ENCODE results near the gene TAS2R14. TPM values are rescaled to one million over a fixed set of nuclear protein-coding genes. Genes with fewer than 3 reads are reported as not detected.

TAS2R14 gene
- total RNA-seq, 1 experiment from 2014 or later: 1.3 TPM

DNA sequence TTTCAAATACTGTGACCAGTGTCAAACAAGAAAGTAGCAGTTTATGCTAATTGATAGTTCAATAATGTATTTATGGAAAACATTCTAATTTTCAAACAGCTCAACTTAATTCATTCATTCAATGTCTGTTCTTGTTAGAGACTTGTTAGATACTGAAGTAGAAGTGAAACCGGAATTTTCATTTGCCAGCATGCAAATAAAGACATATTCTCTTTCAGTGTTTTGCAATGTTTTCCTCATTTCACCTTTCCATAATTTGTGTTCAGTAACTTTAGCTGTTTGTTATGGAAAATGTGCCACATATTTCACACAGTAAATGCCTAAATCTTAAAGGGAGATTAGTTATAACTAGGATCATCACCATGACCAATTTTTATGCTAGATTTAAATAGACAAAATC, 26.4 kb upstream of the TAS2R14 start:
- no peaks in the 10 kb centered on the region for H3K4me1 Mint-ChIP-seq
- H3K36me3 Mint-ChIP-seq: peaks cover 4% of the 10 kb centered on the region; the same call in 1 of the 2 replicates
- H3K4me3 Mint-ChIP-seq: no peak overlapping the region
- DNase-seq (ENCODE audit: low spot score) (no peak), ATAC-seq (no peak)
- peaks cover 9% of the 10 kb centered on the region for H3K9me3 Mint-ChIP-seq
- CTCF ChIA-PET: no interaction called here
- H3K27me3 Mint-ChIP-seq (ENCODE audit: low read depth): no peaks in the 10 kb centered on the region
- POLR2A ChIA-PET: no interaction called here
- no peak overlapping the region for H3K27ac Mint-ChIP-seq
- TF ChIP-seq, protein P1, sequence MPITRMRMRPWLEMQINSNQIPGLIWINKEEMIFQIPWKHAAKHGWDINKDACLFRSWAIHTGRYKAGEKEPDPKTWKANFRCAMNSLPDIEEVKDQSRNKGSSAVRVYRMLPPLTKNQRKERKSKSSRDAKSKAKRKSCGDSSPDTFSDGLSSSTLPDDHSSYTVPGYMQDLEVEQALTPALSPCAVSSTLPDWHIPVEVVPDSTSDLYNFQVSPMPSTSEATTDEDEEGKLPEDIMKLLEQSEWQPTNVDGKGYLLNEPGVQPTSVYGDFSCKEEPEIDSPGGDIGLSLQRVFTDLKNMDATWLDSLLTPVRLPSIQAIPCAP (CRISPR knock-in tag; IDR thresholded peaks at IDR 0.05): no peak
- no peak for TF ChIP-seq NFATC4 (CRISPR knock-in tag; IDR thresholded peaks at IDR 0.05)
- TF ChIP-seq, protein P2, sequence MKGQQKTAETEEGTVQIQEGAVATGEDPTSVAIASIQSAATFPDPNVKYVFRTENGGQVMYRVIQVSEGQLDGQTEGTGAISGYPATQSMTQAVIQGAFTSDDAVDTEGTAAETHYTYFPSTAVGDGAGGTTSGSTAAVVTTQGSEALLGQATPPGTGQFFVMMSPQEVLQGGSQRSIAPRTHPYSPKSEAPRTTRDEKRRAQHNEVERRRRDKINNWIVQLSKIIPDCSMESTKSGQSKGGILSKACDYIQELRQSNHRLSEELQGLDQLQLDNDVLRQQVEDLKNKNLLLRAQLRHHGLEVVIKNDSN (CRISPR knock-in tag; IDR thresholded peaks at IDR 0.05): no peak

DNA sequence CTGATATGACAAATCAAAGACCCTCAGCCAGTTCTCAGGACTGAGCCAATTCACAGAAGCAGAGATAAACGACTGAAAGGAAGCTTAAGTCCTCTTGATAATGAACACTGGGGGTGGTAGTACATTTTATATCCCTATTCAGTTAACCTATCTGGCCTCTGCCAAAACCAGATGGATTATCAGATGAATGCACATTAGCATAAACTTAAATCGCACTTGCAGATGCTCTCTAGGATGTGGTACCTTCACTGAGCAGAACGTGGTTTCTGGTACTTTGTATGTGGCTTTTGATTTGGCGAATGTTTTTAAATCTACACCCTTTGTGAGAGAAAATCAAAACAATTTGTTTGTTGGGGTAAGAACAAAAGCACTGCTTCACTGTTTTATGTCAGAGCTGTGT, 21.1 kb upstream of the TAS2R14 start:
- no peak overlapping the region for H3K27ac Mint-ChIP-seq
- ChIA-PET CTCF (interaction anchor here (1.9 kb wide), 1 partner anchor 189 kb away, joined by 4 read pairs; no protein-coding TSS in a partner anchor), POLR2A (no interaction called here)
- TF ChIP-seq ZNF121 (CRISPR knock-in tag; IDR thresholded peaks at IDR 0.05) (no peak), MXD4 (CRISPR knock-in tag; IDR thresholded peaks at IDR 0.05; ENCODE audit: borderline replicate concordance) (no peak), ZNF138 (CRISPR knock-in tag; conservative IDR thresholded peaks at IDR 0.05) (no peak), ZNF671 (CRISPR knock-in tag; IDR thresholded peaks at IDR 0.05) (no peak), ETV6 (CRISPR knock-in tag; IDR thresholded peaks at IDR 0.05) (no peak), RORB (CRISPR knock-in tag; IDR thresholded peaks at IDR 0.05) (no peak)
- TF ChIP-seq, protein P3, sequence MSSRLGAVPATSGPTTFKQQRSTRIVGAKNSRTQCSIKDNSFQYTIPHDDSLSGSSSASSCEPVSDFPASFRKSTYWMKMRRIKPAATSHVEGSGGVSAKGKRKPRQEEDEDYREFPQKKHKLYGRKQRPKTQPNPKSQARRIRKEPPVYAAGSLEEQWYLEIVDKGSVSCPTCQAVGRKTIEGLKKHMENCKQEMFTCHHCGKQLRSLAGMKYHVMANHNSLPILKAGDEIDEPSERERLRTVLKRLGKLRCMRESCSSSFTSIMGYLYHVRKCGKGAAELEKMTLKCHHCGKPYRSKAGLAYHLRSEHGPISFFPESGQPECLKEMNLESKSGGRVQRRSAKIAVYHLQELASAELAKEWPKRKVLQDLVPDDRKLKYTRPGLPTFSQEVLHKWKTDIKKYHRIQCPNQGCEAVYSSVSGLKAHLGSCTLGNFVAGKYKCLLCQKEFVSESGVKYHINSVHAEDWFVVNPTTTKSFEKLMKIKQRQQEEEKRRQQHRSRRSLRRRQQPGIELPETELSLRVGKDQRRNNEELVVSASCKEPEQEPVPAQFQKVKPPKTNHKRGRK (CRISPR knock-in tag; IDR thresholded peaks at IDR 0.05; ENCODE audit: borderline replicate concordance): no peak
- TF ChIP-seq, protein P4, sequence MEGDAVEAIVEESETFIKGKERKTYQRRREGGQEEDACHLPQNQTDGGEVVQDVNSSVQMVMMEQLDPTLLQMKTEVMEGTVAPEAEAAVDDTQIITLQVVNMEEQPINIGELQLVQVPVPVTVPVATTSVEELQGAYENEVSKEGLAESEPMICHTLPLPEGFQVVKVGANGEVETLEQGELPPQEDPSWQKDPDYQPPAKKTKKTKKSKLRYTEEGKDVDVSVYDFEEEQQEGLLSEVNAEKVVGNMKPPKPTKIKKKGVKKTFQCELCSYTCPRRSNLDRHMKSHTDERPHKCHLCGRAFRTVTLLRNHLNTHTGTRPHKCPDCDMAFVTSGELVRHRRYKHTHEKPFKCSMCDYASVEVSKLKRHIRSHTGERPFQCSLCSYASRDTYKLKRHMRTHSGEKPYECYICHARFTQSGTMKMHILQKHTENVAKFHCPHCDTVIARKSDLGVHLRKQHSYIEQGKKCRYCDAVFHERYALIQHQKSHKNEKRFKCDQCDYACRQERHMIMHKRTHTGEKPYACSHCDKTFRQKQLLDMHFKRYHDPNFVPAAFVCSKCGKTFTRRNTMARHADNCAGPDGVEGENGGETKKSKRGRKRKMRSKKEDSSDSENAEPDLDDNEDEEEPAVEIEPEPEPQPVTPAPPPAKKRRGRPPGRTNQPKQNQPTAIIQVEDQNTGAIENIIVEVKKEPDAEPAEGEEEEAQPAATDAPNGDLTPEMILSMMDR (IDR thresholded peaks at IDR 0.05): no peak
- TF ChIP-seq, protein P5, sequence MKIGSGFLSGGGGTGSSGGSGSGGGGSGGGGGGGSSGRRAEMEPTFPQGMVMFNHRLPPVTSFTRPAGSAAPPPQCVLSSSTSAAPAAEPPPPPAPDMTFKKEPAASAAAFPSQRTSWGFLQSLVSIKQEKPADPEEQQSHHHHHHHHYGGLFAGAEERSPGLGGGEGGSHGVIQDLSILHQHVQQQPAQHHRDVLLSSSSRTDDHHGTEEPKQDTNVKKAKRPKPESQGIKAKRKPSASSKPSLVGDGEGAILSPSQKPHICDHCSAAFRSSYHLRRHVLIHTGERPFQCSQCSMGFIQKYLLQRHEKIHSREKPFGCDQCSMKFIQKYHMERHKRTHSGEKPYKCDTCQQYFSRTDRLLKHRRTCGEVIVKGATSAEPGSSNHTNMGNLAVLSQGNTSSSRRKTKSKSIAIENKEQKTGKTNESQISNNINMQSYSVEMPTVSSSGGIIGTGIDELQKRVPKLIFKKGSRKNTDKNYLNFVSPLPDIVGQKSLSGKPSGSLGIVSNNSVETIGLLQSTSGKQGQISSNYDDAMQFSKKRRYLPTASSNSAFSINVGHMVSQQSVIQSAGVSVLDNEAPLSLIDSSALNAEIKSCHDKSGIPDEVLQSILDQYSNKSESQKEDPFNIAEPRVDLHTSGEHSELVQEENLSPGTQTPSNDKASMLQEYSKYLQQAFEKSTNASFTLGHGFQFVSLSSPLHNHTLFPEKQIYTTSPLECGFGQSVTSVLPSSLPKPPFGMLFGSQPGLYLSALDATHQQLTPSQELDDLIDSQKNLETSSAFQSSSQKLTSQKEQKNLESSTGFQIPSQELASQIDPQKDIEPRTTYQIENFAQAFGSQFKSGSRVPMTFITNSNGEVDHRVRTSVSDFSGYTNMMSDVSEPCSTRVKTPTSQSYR (CRISPR knock-in tag; IDR thresholded peaks at IDR 0.05): no peak
- TF ChIP-seq, protein P2 (CRISPR knock-in tag; IDR thresholded peaks at IDR 0.05): no peak
- TF ChIP-seq, protein P6, sequence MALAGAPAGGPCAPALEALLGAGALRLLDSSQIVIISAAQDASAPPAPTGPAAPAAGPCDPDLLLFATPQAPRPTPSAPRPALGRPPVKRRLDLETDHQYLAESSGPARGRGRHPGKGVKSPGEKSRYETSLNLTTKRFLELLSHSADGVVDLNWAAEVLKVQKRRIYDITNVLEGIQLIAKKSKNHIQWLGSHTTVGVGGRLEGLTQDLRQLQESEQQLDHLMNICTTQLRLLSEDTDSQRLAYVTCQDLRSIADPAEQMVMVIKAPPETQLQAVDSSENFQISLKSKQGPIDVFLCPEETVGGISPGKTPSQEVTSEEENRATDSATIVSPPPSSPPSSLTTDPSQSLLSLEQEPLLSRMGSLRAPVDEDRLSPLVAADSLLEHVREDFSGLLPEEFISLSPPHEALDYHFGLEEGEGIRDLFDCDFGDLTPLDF (CRISPR knock-in tag; IDR thresholded peaks at IDR 0.05): no peak
- TF ChIP-seq, protein P7, sequence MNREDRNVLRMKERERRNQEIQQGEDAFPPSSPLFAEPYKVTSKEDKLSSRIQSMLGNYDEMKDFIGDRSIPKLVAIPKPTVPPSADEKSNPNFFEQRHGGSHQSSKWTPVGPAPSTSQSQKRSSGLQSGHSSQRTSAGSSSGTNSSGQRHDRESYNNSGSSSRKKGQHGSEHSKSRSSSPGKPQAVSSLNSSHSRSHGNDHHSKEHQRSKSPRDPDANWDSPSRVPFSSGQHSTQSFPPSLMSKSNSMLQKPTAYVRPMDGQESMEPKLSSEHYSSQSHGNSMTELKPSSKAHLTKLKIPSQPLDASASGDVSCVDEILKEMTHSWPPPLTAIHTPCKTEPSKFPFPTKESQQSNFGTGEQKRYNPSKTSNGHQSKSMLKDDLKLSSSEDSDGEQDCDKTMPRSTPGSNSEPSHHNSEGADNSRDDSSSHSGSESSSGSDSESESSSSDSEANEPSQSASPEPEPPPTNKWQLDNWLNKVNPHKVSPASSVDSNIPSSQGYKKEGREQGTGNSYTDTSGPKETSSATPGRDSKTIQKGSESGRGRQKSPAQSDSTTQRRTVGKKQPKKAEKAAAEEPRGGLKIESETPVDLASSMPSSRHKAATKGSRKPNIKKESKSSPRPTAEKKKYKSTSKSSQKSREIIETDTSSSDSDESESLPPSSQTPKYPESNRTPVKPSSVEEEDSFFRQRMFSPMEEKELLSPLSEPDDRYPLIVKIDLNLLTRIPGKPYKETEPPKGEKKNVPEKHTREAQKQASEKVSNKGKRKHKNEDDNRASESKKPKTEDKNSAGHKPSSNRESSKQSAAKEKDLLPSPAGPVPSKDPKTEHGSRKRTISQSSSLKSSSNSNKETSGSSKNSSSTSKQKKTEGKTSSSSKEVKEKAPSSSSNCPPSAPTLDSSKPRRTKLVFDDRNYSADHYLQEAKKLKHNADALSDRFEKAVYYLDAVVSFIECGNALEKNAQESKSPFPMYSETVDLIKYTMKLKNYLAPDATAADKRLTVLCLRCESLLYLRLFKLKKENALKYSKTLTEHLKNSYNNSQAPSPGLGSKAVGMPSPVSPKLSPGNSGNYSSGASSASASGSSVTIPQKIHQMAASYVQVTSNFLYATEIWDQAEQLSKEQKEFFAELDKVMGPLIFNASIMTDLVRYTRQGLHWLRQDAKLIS (CRISPR knock-in tag; IDR thresholded peaks at IDR 0.05; ENCODE audit: borderline replicate concordance): no peak
- TF ChIP-seq, protein P8, sequence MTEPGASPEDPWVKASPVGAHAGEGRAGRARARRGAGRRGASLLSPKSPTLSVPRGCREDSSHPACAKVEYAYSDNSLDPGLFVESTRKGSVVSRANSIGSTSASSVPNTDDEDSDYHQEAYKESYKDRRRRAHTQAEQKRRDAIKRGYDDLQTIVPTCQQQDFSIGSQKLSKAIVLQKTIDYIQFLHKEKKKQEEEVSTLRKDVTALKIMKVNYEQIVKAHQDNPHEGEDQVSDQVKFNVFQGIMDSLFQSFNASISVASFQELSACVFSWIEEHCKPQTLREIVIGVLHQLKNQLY (CRISPR knock-in tag; IDR thresholded peaks at IDR 0.05): no peak
- TF ChIP-seq, protein P9, sequence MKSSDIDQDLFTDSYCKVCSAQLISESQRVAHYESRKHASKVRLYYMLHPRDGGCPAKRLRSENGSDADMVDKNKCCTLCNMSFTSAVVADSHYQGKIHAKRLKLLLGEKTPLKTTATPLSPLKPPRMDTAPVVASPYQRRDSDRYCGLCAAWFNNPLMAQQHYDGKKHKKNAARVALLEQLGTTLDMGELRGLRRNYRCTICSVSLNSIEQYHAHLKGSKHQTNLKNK (CRISPR knock-in tag; IDR thresholded peaks at IDR 0.05): no peak
- peaks cover 6% of the 10 kb centered on the region; the same call in 1 of the 2 replicates for H3K36me3 Mint-ChIP-seq
- H3K4me3 Mint-ChIP-seq: no peak overlapping the region
- DNase-seq (ENCODE audit: low spot score): no peak
- H3K27me3 Mint-ChIP-seq (ENCODE audit: low read depth): no peaks in the 10 kb centered on the region
- H3K4me1 Mint-ChIP-seq: no peaks in the 10 kb centered on the region
- H3K9me3 Mint-ChIP-seq: peaks cover 10% of the 10 kb centered on the region
- ATAC-seq: no peak

All from WTC11 (cell line).